ACC112 (cell line): Measurements from ENCODE around the gene TSPEAR.
"Not testable (repeated sequence)": the region's sequence is repeated elsewhere in the genome, so short reads cannot be mapped to it uniquely, and the experiment has no call there.

Source experiments
- H2AFZ ChIP-seq: fragments of 200-600 bp; sonication (generic); one replicate; pipeline ENCODE4 v1.6.0; 2017; ENCODE audit warnings: antibody characterized with exemption, low read length; ENCODE audit not compliant: unreplicated experiment
- H3K27ac ChIP-seq: fragments of 200-600 bp; sonication (generic); 2 replicates; pipeline ENCODE4 v1.5.1; 2014; ENCODE audit warnings: low read depth, mild to moderate bottlenecking, antibody characterized with exemption, low read length, moderate library complexity
- H3K27me3 ChIP-seq: fragments of 200-600 bp; sonication (generic); 2 replicates; pipeline ENCODE4 v1.6.1; 2014; ENCODE audit warnings: mild to moderate bottlenecking, antibody characterized with exemption, low read length, moderate library complexity, mixed read lengths; ENCODE audit not compliant: insufficient read depth
- H3K36me3 ChIP-seq: fragments of 200-600 bp; sonication (generic); 2 replicates; pipeline ENCODE4 v1.6.1; 2016; ENCODE audit warnings: mild to moderate bottlenecking, antibody characterized with exemption, low read length, moderate library complexity, mixed read lengths; ENCODE audit not compliant: insufficient read depth
- H3K4me1 ChIP-seq: fragments of 200-600 bp; sonication (generic); one replicate; pipeline ENCODE4 v1.6.1; 2016; ENCODE audit warnings: low read length, mixed read lengths; ENCODE audit not compliant: insufficient read depth, unreplicated experiment, control insufficient read depth
- H3K4me3 ChIP-seq: fragments of 200-600 bp; sonication (generic); 2 replicates; pipeline ENCODE4 v1.5.1; 2014; ENCODE audit warnings: mild to moderate bottlenecking, low read depth, low read length
- H3K79me2 ChIP-seq: fragments of 200-600 bp; sonication (generic); one replicate; pipeline ENCODE4 v1.6.0; 2016; ENCODE audit warnings: low read length; ENCODE audit not compliant: control insufficient read depth, unreplicated experiment, insufficient read depth

The TSPEAR gene

DNA sequence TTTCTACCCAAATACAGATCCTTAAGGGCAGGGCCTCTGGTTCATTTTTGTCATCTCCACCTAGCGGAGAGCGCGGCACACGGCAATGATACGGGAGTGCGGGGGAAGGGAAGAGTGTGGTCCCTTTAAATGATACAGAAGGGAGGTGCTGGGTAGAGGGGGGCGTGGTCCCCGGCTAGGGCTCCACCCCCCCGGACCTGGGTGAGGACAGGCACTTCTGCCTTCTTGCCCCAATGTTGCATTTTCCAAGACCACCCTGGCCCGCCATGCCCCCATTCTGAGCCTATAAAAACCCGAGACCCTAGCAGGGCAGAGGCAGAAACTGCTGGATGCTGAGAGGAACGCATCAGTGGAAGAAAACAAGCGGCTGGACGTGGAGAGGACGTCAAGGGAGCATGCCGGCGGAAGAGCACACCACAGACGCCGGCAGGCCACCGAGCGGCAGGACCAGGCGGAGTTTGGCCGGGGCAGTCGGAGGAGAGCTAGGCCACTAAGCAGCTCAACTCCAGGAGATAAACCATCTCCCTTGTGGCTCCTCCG lies 226.0 kb downstream of the TSPEAR start:
- Histone ChIP-seq H3K27ac (no peak overlapping the region), H3K4me1 (no peaks in the 10 kb centered on the region), H3K79me2 (no peaks in the 10 kb centered on the region), H3K4me3 (peak overlapping the region; percentile 68), H2AFZ (no peak overlapping the region), H3K27me3 (peaks cover 7% of the 10 kb centered on the region; the same call in 1 of the 2 replicates), H3K36me3 (no peaks in the 10 kb centered on the region)

GRCh38 chr21:44484498-44485253 lies 226.7 kb downstream of the TSPEAR start:
- H3K4me1 ChIP-seq: no peaks in the 10 kb centered on the region
- no peaks in the 10 kb centered on the region for H3K79me2 ChIP-seq
- no peak overlapping the region for H3K27ac ChIP-seq
- no peak overlapping the region for H3K4me3 ChIP-seq
- H2AFZ ChIP-seq: no peak overlapping the region
- peaks cover 7% of the 10 kb centered on the region; the same call in 1 of the 2 replicates for H3K27me3 ChIP-seq
- no peaks in the 10 kb centered on the region for H3K36me3 ChIP-seq

DNA sequence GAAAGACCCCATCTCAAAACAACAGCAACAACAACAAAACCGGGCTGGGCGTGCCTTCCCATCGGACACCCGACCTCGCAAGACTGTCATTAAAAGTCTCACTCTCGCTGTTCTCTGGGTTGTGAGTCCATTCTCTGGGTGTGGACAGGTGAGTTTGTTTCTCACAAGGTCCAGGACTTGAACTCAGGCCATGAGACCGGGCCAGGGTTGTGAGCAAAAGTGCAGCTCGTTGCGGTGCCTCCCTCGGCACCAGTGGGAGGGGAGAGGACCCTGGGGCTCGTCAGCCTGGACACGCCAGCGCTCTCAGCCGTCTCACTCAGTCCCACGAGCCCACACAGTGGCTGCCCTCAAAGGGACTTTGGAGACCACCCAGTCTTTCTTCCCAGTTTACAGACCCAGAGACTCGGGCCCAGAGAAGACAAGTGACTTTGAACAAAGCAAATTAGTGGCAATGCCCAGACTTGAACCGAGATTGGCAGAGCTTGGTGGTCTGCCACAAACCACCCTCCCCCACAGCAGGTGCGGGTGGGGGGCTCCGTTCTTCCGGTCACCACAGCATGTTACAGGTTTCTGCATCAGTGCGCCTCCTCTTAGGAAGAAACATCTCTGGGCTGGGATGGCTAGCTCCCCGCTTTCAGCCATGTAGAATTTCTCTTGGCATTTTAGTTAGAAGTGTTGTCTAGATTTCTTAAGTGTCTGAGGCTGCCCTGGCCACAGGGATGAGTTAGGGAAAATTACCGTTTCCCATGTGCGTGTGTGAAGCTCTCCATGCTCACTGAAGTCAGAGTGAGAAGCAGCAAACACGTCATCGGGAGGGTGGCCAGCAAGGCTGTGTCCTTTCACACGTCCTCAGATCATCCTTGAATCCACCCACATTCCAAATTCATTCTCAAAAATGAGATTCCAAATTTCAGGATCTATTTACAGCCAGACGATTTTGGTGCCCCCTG lies 227.8 kb downstream of the TSPEAR start:
- Histone ChIP-seq H3K4me1 (no peaks in the 10 kb centered on the region), H3K79me2 (no peaks in the 10 kb centered on the region), H3K36me3 (no peaks in the 10 kb centered on the region), H2AFZ (no peak overlapping the region), H3K27me3 (peaks cover 7% of the 10 kb centered on the region; the same call in 1 of the 2 replicates), H3K27ac (no peak overlapping the region), H3K4me3 (no peak overlapping the region)

DNA sequence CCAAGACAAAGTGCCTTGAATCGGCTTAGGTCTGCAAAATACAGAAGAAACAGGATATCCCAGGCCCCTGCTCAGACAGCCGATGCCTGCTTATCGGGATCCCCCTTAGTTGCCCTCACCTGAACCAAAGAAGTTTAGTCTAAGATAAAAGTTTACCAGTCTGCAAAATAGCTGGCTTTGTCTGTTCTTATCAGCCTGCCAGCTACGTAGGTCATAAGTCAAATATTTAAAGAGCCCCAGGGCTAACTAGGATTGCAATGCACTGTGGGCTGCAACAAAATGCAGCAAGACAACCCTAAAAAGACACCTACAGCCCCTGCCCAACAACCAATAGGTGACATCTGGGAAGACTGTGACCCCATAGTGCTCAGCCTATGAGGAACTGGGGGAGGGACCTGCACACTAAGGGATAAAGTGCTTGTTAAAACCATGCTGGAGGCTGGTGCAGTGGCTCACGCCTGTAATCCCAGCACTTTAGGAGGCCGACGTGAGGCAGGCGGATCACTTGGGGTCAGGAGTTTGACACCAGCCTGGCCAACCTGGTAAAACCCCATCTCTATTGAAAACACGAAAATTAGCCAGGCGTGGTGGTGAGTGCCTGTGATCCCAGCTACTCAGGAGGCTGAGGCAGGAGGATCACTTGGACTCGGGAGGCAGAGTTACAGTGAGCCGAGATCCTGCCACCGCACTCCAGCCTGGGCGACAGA lies 228.6 kb downstream of the TSPEAR start:
- Histone ChIP-seq H3K36me3 (no peaks in the 10 kb centered on the region), H3K4me1 (no peaks in the 10 kb centered on the region), H3K4me3 (no peak overlapping the region), H3K79me2 (no peaks in the 10 kb centered on the region), H2AFZ (no peak overlapping the region), H3K27ac (no peak overlapping the region), H3K27me3 (peaks cover 7% of the 10 kb centered on the region; the same call in 1 of the 2 replicates)

- Histone ChIP-seq H3K79me2 (no peaks in the 10 kb centered on the region), H3K27me3 (peaks cover 11% of the 10 kb centered on the region; the same call in 1 of the 2 replicates), H3K4me3 (no peak overlapping the region), H3K36me3 (no peaks in the 10 kb centered on the region), H2AFZ (no peak overlapping the region), H3K27ac (no peak overlapping the region), H3K4me1 (no peaks in the 10 kb centered on the region)
Observed at GRCh38 chr21:44480200-44481053, 230.9 kb downstream of the TSPEAR start.

DNA sequence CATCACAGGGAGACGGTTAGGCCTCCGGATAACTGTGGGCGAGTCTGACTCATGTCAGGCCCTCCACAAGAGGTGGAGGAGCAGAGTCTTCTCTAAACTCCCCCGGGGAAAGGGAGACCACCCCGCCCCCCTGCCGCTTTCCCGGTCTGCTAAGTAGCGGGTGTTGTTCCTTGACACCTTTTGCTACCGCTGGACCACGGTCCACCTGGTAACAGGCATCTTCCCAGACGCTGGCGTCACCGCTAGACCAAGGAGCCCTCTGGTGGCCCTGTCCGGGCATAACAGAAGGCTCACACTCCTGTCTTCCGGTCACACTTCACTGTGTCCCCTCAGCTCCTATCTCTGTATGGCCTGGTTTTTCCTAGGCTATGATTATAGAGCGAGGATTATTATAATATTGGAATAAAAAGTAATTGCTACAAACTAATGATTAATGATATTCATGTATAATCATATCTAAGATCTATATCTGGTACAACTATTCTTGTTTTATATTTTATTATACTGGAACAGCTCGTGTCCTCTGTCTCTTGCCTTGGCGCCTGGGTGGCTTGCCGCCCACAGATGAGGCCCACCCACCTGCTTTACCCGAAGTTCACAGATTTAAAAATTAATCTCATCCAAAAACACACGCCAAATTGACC lies 231.7 kb downstream of the TSPEAR start:
- H3K27ac ChIP-seq, H3K4me1 ChIP-seq: not testable (repeated sequence)
- peaks cover 11% of the 10 kb centered on the region; the same call in 1 of the 2 replicates for H3K27me3 ChIP-seq

GRCh38 chr21:44478801-44479167 lies 232.6 kb downstream of the TSPEAR start:
- Histone ChIP-seq H3K4me1 (no peaks in the 10 kb centered on the region), H3K36me3 (no peaks in the 10 kb centered on the region), H3K79me2 (no peaks in the 10 kb centered on the region), H3K4me3 (no peak overlapping the region), H2AFZ (no peak overlapping the region), H3K27ac (no peak overlapping the region), H3K27me3 (peaks cover 11% of the 10 kb centered on the region; the same call in 1 of the 2 replicates)

More for the DNA sequence above, 231.7 kb downstream of the TSPEAR start:
- not testable (repeated sequence) for H2AFZ ChIP-seq, H3K36me3 ChIP-seq, H3K79me2 ChIP-seq, H3K4me3 ChIP-seq

GRCh38 chr21:44478124-44478800 lies 233.1 kb downstream of the TSPEAR start:
- H3K36me3 ChIP-seq: no peaks in the 10 kb centered on the region
- no peaks in the 10 kb centered on the region for H3K4me1 ChIP-seq
- no peak overlapping the region for H3K27ac ChIP-seq

GRCh38 chr21:44477712-44478111 lies 233.7 kb downstream of the TSPEAR start:
- Histone ChIP-seq H3K79me2 (no peaks in the 10 kb centered on the region), H2AFZ (no peak overlapping the region), H3K36me3 (no peaks in the 10 kb centered on the region), H3K27me3 (peaks cover 7% of the 10 kb centered on the region; the same call in 1 of the 2 replicates), H3K4me1 (no peaks in the 10 kb centered on the region), H3K4me3 (no peak overlapping the region), H3K27ac (no peak overlapping the region)

More at GRCh38 chr21:44478124-44478800, 233.1 kb downstream of the TSPEAR start:
- H2AFZ ChIP-seq: no peak overlapping the region
- H3K27me3 ChIP-seq: peaks cover 9% of the 10 kb centered on the region; the same call in 1 of the 2 replicates
- no peaks in the 10 kb centered on the region for H3K79me2 ChIP-seq
- H3K4me3 ChIP-seq: no peak overlapping the region
